Endodermal cell (in vitro differentiated cells): ENCODE results near the gene CD200R1. TPM values are rescaled to one million over a fixed set of nuclear protein-coding genes. Genes with fewer than 3 reads are reported as not detected.

Source experiments
- DNase-seq: peaks from one replicate; pipeline ENCODE4 v3.0.0-alpha.2; 2017
- H3K27ac ChIP-seq: 2 replicates; pipeline ENCODE4 v1.5.1; 2013; ENCODE audit warnings: mild to moderate bottlenecking, low read depth, low read length, moderate library complexity
- H3K27me3 ChIP-seq: 2 replicates; pipeline ENCODE4 v1.6.1; 2013; ENCODE audit warnings: mild to moderate bottlenecking, low read length, moderate library complexity; ENCODE audit not compliant: insufficient read depth, control insufficient read depth, poor library complexity, severe bottlenecking
- H3K36me3 ChIP-seq: 2 replicates; pipeline ENCODE4 v1.7.0; 2013; ENCODE audit warnings: mild to moderate bottlenecking, low read length, moderate library complexity; ENCODE audit not compliant: control insufficient read depth, insufficient read depth
- H3K4me1 ChIP-seq: one replicate; pipeline ENCODE4 v1.7.0; 2013; ENCODE audit warnings: low read length; ENCODE audit not compliant: control insufficient read depth, insufficient read depth
- H3K4me3 ChIP-seq: 2 replicates; pipeline ENCODE4 v1.5.1; 2013; ENCODE audit warnings: mild to moderate bottlenecking, low read length, moderate library complexity
- H3K9ac ChIP-seq: 2 replicates; pipeline ENCODE4 v1.6.1; 2013; ENCODE audit warnings: mild to moderate bottlenecking, low read length, moderate library complexity; ENCODE audit not compliant: poor library complexity, severe bottlenecking; ENCODE audit errors: extremely low read depth
- H3K9me3 ChIP-seq: 2 replicates; pipeline ENCODE4 v1.6.1; 2013; ENCODE audit warnings: mild to moderate bottlenecking, low read length, moderate library complexity; ENCODE audit not compliant: control insufficient read depth
- H3K27ac Mint-ChIP-seq: 2 replicates; pipeline ENCODE4 v1.8.0; 2020; ENCODE audit warnings: mixed read lengths
- H3K27me3 Mint-ChIP-seq: 2 replicates; pipeline ENCODE4 v1.8.0; 2021; ENCODE audit warnings: mild to moderate bottlenecking, mixed read lengths; ENCODE audit not compliant: insufficient read depth
- H3K36me3 Mint-ChIP-seq: 2 replicates; pipeline ENCODE4 v1.8.0; 2020; ENCODE audit warnings: low read depth, mixed read lengths
- H3K4me1 Mint-ChIP-seq: 2 replicates; pipeline ENCODE4 v1.8.0; 2020; ENCODE audit warnings: mixed read lengths
- H3K4me3 Mint-ChIP-seq: 2 replicates; pipeline ENCODE4 v1.8.0; 2020; ENCODE audit warnings: mild to moderate bottlenecking, moderate library complexity, mixed read lengths
- H3K9me3 Mint-ChIP-seq: 2 replicates; pipeline ENCODE4 v1.8.0; 2020; ENCODE audit warnings: mild to moderate bottlenecking, mixed read lengths
- WGBS, 2 experiments: methylation state at CpG; one replicate each; pipeline versions ENCODE4 v1.1.5 to v1.1.7; 2013; ENCODE audit warnings: missing lambda C conversion rate in 2 of 2, mixed read lengths in 1 of 2; ENCODE audit not compliant: insufficient coverage in 1 of 2, insufficient read length in 1 of 2; 5-methylcytosine and 5-hydroxymethylcytosine counted together
- total RNA-seq, 2 donors: library from RNA; stranded (reverse); fragmentation: NEBNext Ultra II Directional in 1 of 2; extraction: Animal tissue kit (Norgen Biotek cat#: 25700) in 1 of 2; gene quantifications; 2 replicates in 1 of 2; 3 replicates in 1 of 2; pipeline ENCODE4 v1.2.1, GENCODE V29; 2021
- TF ChIP-seq, protein P1 (sequence below): fragments of 200-600 bp; sonication (generic); conservative IDR thresholded peaks from 2 replicates; pipeline ENCODE4 v1.5.0; 2021; ENCODE audit warnings: antibody characterized with exemption, mild to moderate bottlenecking

Gene CD200R1
- total RNA-seq, 2 donors from 2014 or later = 1.1 TPM; not detected in 1

DNA sequence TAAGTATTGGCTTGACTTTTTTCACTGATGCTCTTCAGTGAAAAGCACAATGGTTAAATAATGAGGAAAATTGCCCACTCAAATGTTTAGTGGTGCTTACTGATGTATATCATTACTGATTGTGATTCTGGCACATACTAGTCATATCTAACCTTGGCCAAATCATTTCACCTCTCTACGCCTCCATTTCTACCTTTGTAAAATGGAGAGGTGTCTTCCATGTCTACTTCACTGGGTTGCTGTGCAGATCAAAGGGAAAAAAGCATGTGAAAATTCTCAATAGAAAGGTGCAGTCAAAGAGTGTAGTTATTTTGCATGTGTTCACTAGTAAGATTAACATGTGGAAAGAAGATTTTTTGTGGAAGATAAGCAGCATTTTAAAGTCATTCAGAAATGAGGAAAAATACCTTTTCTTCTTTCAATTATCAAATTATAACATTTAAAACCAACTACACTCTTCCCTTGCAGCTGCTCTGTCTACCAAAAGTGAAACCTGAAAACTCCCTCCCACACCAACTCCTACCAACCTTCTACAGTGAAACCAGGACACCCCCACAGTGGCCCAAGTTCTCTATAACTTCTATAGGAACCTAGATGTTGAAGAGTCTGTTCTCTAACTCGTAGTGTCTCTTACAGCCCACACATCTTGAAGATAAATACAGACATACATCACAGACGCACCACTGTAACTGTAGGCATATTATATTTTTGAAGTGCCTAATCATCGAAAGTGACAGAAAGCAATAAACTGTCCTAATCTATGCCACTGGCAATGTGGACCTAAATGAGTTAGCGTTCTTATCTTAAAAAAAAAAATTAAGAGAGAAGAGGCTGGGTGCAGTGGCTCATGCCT is 1.4 kb downstream of the CD200R1 start:
- Histone ChIP-seq H3K27ac (no peak overlapping the region), H3K27me3 (no peaks in the 10 kb centered on the region), H3K36me3 (no peaks in the 10 kb centered on the region), H3K4me1 (no peaks in the 10 kb centered on the region), H3K9me3 (no peaks in the 10 kb centered on the region), H3K4me3 (no peak overlapping the region), H3K9ac (no peak overlapping the region)
- DNase-seq = no peak
- H3K4me3 Mint-ChIP-seq = no peak overlapping the region
- no peak overlapping the region for H3K27ac Mint-ChIP-seq
- no peaks in the 10 kb centered on the region for H3K9me3 Mint-ChIP-seq
- no peaks in the 10 kb centered on the region for H3K4me1 Mint-ChIP-seq
- TF ChIP-seq, protein P1, sequence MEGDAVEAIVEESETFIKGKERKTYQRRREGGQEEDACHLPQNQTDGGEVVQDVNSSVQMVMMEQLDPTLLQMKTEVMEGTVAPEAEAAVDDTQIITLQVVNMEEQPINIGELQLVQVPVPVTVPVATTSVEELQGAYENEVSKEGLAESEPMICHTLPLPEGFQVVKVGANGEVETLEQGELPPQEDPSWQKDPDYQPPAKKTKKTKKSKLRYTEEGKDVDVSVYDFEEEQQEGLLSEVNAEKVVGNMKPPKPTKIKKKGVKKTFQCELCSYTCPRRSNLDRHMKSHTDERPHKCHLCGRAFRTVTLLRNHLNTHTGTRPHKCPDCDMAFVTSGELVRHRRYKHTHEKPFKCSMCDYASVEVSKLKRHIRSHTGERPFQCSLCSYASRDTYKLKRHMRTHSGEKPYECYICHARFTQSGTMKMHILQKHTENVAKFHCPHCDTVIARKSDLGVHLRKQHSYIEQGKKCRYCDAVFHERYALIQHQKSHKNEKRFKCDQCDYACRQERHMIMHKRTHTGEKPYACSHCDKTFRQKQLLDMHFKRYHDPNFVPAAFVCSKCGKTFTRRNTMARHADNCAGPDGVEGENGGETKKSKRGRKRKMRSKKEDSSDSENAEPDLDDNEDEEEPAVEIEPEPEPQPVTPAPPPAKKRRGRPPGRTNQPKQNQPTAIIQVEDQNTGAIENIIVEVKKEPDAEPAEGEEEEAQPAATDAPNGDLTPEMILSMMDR = no peak
- WGBS, 2 experiments = 88 to 97% methylated on average over 3 to 5 of the region's 5 CpGs
- H3K36me3 Mint-ChIP-seq = no peaks in the 10 kb centered on the region
- peaks cover 2% of the 10 kb centered on the region for H3K27me3 Mint-ChIP-seq

DNA sequence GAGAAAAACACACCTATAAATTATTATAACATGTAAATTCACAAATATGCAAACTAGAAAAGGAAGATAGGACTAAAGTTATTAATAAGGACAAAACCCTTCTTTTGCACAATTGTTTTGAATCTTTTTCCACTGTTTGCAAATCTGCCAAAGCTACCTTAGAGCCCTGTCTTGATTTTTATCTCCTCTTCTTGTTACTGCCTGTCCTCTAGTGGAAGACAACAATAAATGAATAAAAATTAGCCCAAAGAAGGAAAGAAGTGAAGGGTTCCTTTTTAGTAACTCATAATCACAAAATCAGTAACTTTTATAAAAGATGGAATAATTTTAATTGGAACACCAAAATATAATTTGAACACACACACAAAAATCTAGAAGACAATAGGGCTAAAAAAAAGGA is 2.7 kb downstream of the CD200R1 start:
- Histone ChIP-seq H3K4me3 (no peak overlapping the region), H3K9me3 (no peaks in the 10 kb centered on the region), H3K4me1 (no peaks in the 10 kb centered on the region), H3K36me3 (no peaks in the 10 kb centered on the region), H3K27ac (no peak overlapping the region), H3K9ac (no peak overlapping the region), H3K27me3 (no peaks in the 10 kb centered on the region)
- Mint-ChIP-seq H3K36me3 (no peaks in the 10 kb centered on the region), H3K4me1 (no peaks in the 10 kb centered on the region), H3K9me3 (no peaks in the 10 kb centered on the region), H3K27me3 (peaks cover 2% of the 10 kb centered on the region), H3K27ac (no peak overlapping the region), H3K4me3 (no peak overlapping the region)
- no peak for DNase-seq
- TF ChIP-seq, protein P1 = no peak

DNA sequence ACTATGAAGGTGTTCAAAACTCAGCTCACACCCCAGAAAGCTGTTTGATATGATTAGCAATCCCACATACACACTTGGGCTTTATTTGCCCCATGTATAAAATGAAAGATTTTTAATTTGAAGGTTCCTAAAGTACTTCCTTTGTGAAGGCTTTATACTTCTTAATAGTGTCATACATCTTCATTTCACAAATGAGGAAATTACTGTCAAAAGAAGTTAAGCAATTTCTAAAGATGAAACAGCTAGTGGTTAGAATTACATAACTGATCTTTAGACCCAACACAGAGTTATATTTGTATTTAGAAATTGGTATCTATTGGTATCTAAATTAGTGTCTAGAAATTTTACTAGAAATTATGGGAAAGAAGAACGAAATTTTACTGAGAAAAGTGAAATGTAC is 7.1 kb downstream of the CD200R1 start:
- H3K27me3 Mint-ChIP-seq = peaks cover 2% of the 10 kb centered on the region
- 82% methylated on average over 1 of the region's 1 CpG; no CpG with 5 or more reads in 1 of the 2 experiments for WGBS, 2 experiments

More for the DNA sequence above, 7.1 kb downstream of the CD200R1 start:
- no peak overlapping the region for H3K27ac Mint-ChIP-seq
- Histone ChIP-seq H3K9ac (no peak overlapping the region), H3K4me1 (no peaks in the 10 kb centered on the region), H3K9me3 (peaks cover 10% of the 10 kb centered on the region), H3K27me3 (no peaks in the 10 kb centered on the region), H3K4me3 (no peak overlapping the region), H3K27ac (no peak overlapping the region), H3K36me3 (no peaks in the 10 kb centered on the region)
- no peaks in the 10 kb centered on the region for H3K36me3 Mint-ChIP-seq
- no peak overlapping the region for H3K4me3 Mint-ChIP-seq
- no peak for DNase-seq
- H3K4me1 Mint-ChIP-seq = no peaks in the 10 kb centered on the region
- TF ChIP-seq, protein P1 = no peak
- peaks cover 19% of the 10 kb centered on the region for H3K9me3 Mint-ChIP-seq
